Hematopoietic multipotent progenitor cell treated with erythropoietin and hydrocortisone succinate and interleukin-3 and kit ligand, for 4 days (in vitro differentiated cells): Measurements from ENCODE around the gene OR4N5.
"Not testable (repeated sequence)": the region's sequence is repeated elsewhere in the genome, so short reads cannot be mapped to it uniquely, and the experiment has no call there.

Experiments
- DNase-seq: peaks from one replicate; pipeline ENCODE4 v3.0.0-alpha.2; 2015

OR4N5 gene

GRCh38 chr14:20138520-20138919 is at the start of gene OR4N5:
TSS of gene OR4N5 (plus strand) at chr14:20138820. CDS start at chr14:20143736, 4,916 bp downstream.
- no peak for DNase-seq

- DNase-seq, result no peak
These were observed 46.6 kb upstream of the OR4N5 start for GRCh38 chr14:20092050-20092449.

- peak; percentile 41 for DNase-seq
These were observed 45.2 kb upstream of the OR4N5 start for GRCh38 chr14:20093442-20093841.

- not testable (repeated sequence) for DNase-seq
These were observed 39.5 kb upstream of the OR4N5 start for GRCh38 chr14:20098926-20099770.

DNA sequence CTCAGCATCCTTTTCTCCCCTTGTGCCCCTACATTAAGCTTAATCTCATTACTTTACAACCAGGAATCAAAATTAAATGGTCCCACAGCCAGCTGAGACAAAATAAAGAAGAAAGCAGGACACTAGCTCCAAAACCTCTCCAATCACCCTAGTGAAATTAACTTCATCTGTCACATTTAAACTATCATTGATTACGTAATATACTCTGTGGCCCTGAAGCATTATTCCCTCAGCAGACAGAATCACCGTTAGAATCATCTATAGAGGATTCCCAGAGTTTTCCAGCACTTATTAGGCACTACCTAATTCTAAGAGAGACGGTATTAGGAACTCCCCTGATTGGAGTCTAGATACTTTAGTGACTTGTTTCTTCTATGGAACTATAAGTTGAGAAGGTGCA is 28.2 kb upstream of the OR4N5 start, which contains the start of gene OR4K17:
Gene OR4K17, plus strand, starts transcription at position 302 of the 400 bp plus-strand sequence. CDS start 6,761 bp downstream, outside the sequence.
- no peak for DNase-seq

DNA sequence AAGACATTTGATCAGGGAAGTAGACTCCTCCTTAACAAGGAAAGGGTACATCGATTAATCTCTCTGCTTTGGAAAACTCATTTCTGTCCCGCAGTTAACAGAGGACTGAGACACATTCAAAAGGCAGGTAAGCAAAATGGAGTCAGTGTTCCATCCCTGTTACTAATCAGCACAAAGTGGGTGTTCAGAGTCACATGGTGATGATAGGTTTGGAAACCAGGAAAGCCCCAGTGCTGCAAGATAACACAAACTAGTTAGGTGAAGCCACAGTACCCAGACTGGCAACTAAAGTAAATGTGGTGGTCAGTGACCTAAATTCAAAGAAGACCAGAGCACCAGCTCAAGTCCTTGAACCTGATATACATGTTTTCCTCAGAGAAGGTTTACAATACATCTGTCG is 26.3 kb upstream of the OR4N5 start:
- DNase-seq, result no peak

DNA sequence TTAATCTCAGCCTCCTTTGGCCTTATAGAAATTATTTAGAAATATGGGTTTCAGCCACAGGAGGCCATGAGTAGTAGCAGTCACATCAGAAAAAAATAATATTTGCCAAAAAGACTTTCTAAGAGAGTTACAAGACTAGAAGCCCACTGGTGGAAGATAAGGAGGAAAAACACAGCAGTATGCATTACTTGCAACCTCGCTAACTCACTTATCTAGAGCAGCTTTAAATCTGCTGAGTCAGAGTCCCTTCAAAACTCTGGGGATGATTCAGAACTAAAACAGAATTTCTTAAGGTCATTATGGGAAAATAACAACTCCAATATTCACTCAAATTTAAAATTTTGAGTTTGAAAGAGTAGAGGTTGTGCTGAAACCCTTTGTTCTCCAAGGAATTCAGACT is 21.9 kb upstream of the OR4N5 start:
- DNase-seq, result peak; percentile 35

- no peak for DNase-seq
These were observed 19.8 kb upstream of the OR4N5 start for GRCh38 chr14:20118795-20119194.

DNA sequence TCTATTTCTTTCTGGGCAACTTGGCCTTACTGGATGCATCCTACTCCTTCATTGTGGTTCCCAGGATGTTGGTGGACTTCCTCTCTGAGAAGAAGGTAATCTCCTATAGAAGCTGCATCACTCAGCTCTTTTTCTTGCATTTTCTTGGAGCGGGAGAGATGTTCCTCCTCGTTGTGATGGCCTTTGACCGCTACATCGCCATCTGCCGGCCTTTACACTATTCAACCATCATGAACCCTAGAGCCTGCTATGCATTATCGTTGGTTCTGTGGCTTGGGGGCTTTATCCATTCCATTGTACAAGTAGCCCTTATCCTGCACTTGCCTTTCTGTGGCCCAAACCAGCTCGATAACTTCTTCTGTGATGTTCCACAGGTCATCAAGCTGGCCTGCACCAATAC is 5.3 kb downstream of the OR4N5 start:
- peak; percentile 15 for DNase-seq

- no peak for DNase-seq
These were observed 6.2 kb downstream of the OR4N5 start for GRCh38 chr14:20144820-20145219.

DNA sequence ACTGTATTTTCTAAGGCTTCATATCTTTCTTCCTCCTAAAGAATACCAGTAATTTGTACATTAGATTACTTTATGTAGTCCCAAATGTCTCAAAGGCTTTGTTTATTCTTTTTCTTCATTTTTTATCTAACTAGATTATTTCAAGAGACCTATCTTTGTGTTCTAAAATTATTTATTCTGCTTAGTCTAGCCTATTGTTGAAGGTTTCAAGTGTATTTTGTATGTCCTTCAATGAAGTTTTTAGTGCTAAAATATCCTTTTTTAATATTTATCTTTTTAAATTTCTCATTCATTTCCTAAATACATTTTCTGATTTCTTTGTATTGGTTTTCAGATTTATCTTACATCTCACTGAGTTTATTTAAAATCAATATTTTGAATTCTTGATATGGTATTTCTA is 25.8 kb downstream of the OR4N5 start:
- no peak for DNase-seq

DNA sequence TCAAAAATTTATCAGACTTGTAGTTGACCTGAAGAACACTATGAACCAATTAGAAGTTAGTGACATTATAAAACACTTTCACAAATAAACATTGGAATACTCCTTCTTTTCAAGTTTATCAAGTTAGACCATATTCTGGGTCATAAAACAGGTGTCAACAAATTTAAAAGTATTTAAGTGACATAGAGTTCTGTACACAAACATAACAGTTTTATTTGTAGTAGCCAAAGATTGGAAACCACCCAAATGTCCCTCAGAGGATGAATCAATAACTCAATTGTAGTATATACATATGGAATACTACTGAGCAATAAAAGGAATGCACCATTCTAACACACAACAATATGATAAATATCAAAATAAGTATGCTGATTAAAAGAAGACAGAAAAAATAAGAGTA is 28.5 kb downstream of the OR4N5 start:
- no peak for DNase-seq

GRCh38 chr14:20169852-20170251 is 31.2 kb downstream of the OR4N5 start:
- peak; percentile 32 for DNase-seq

DNA sequence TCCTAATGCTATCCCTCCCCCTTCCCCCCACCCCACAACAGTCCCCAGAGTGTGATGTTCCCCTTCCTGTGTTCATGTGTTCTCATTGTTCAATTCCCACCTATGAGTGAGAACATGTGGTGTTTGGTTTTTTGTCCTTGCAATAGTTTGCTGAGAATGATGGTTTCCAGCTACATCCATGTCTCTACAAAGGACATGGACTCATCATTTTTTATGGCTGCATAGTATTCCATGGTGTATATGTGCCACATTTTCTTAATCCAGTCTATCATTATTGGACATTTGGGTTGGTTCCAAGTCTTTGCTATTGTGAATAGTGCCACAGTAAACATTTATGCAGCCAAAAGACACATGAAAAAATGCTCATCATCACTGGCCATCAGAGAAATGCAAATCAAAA is 35.6 kb downstream of the OR4N5 start:
- DNase-seq, result not testable (repeated sequence)

DNA sequence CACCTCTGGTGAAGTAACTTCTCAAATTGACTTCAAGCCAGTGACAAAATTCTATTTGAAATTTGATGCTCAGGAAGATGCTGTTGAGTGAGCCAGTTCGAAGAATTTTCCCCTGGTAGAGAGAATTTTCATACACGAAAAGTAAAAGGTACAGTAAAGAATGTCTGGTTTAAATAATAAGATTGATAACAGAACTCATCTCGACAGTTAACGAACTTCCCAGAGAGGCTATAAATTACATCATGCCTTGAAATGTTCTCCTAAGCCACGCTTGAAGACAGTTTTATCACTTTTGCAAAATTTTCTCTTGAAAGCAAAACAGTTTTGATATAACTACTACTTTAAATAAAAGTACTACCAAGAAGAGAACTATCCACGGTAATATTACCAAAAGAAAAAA is 37.7 kb downstream of the OR4N5 start:
- DNase-seq, result no peak

DNA sequence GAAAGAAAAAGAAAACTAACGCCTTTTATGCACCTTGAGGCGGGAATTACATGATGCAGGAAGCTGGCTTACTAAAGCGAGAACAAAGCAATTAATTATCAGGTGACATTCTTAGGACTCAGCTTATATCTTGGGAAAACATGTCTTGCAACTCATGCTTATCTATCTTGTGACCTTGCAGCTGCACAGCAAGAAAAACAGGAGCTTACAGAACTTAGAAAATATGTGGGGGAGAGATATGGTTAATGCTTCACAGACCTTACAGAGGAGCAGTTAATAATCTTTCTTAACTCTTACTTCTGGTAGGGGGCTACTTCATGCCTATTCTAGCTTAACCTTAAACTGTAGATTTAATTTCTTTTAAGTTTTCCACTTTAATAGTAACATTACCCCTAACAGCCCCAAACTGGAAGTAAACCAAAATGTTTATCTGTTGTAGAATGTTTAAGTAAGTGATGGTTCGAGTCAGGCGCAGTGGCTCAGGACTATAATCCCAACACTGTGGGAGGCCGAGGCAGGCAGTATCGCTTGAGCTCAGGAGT is 38.9 kb downstream of the OR4N5 start:
- peak; percentile 91 for DNase-seq

DNA sequence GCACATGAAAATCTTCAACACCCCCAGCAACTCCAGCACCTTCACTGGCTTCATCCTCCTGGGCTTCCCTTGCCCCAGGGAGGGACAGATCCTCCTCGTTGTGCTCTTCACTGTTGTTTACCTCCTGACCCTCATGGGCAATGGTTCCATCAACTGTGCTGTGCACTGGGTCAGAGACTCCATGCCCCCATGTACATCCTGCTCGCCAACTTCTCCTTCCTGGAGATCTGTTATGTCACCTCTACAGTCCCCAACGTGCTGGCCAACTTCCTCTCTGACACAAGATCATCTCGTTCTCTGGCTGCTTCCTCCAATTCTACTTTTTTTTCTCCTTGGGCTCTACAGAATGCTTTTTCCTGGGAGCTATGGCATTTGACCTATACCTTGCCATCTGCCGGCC is 40.6 kb downstream of the OR4N5 start:
- peak; percentile 55 for DNase-seq

- no peak for DNase-seq
These were observed 41.3 kb downstream of the OR4N5 start for GRCh38 chr14:20179880-20180279.

GRCh38 chr14:20180486-20180885 is 41.9 kb downstream of the OR4N5 start:
- DNase-seq, result no peak

GRCh38 chr14:20184181-20184580 is 45.6 kb downstream of the OR4N5 start:
- DNase-seq, result no peak

GRCh38 chr14:20190596-20190995 is 52.0 kb downstream of the OR4N5 start, which contains the start of gene OR11G2:
TSS of gene OR11G2 (plus strand) at chr14:20190896. CDS start at chr14:20197438, 6,542 bp downstream.
- DNase-seq, result no peak

- no peak for DNase-seq
These were observed 52.8 kb downstream of the OR4N5 start for GRCh38 chr14:20191396-20191795.

- DNase-seq, result no peak
These were observed 55.5 kb downstream of the OR4N5 start for GRCh38 chr14:20194101-20194500.
